K562 (cell line): ENCODE data around the gene OARD1. TPM values are rescaled to one million over a fixed set of nuclear protein-coding genes. Genes with fewer than 3 reads are reported as not detected.

Source experiments
- ATAC-seq: fragments of 200-7000 bp; cut with Tn5 transposase; 3 replicates; pipeline ENCODE4 v1.9.1; 2020; ENCODE audit warnings: moderate library complexity
- BruUV-seq: library from RNA; stranded (reverse); fragments of 400-500 nt; replicated peaks from 2 replicates; lab custom pipeline; 2021; lab: Mats Ljungman, UMichigan
- CTCF ChIA-PET: fragments of 300-600 bp; formaldehyde crosslinking; extraction: SDS; loops from one replicate; lab custom pipeline; 2021; ENCODE audit warnings: low intra/inter-chr PET ratio; lab: Yijun Ruan, JAX
- POLR2A ChIA-PET: fragments of 300-600, 350-650 bp; sonication (Branson Sonifier 250); formaldehyde crosslinking; extraction: SDS; loops from one replicate; lab custom pipeline; 2021; ENCODE audit warnings: antibody characterized with exemption, inconsistent platforms; lab: Yijun Ruan, JAX
- DNase-seq, 4 experiments: peaks; one replicate each; pipeline versions ENCODE4 v3.0.0 to v3.0.0-alpha.2; 2011 to 2018; ENCODE audit warnings: low spot score in 3 of 4, mixed read lengths in 3 of 4; ENCODE audit errors: extremely low read depth in 1 of 4
- FAIRE-seq: peaks from 2 replicates; lab custom pipeline; 2011; peaks lifted over from hg19 to GRCh38; lab: Jason Lieb, UNC
- H2AFZ ChIP-seq: 2 replicates; pipeline ENCODE4 v1.6.0; 2011; ENCODE audit warnings: low read depth, low read length, control low read depth, inconsistent platforms
- H3K27ac ChIP-seq: fragments of 200-600 bp; 3 replicates; pipeline ENCODE4 v1.8.0; 2011; ENCODE audit warnings: low read depth, mild to moderate bottlenecking, control low read depth, inconsistent platforms, low read length, moderate library complexity, mixed read lengths; ENCODE audit errors: extremely low read depth
- H3K27me3 ChIP-seq, 2 experiments: fragments of 300-600 bp in 1 of 2; 2 replicates in 1 of 2; 3 replicates in 1 of 2; pipeline versions ENCODE4 v1.6.0 to v1.8.0; 2011; ENCODE audit warnings: inconsistent platforms in 2 of 2, low read length in 2 of 2, mild to moderate bottlenecking in 1 of 2, mixed read lengths in 1 of 2, moderate library complexity in 1 of 2; ENCODE audit not compliant: control insufficient read depth in 2 of 2, insufficient read depth in 2 of 2
- H3K36me3 ChIP-seq: fragments of 300-600 bp; 3 replicates; pipeline ENCODE4 v1.8.0; 2011; ENCODE audit warnings: mild to moderate bottlenecking, low read length, inconsistent platforms; ENCODE audit not compliant: control insufficient read depth, insufficient read depth
- H3K4me1 ChIP-seq, 2 experiments: fragments of 200-600 bp in 1 of 2; replicated peaks in 1 of 2; 2 replicates in 1 of 2; 3 replicates in 1 of 2; pipeline versions ENCODE4 v1.5.1 to v1.8.0; 2011; ENCODE audit warnings: inconsistent platforms in 2 of 2, low read length in 2 of 2, mild to moderate bottlenecking in 1 of 2, mixed read lengths in 1 of 2, moderate library complexity in 1 of 2; ENCODE audit not compliant: control insufficient read depth in 2 of 2, insufficient read depth in 2 of 2
- H3K4me2 ChIP-seq: 2 replicates; pipeline ENCODE4 v1.6.1; 2011; ENCODE audit warnings: low read length, control low read depth, inconsistent platforms, mixed read lengths; ENCODE audit not compliant: insufficient read depth
- H3K4me3 ChIP-seq: fragments of 200-600 bp; sonication (generic), shearing (Covaris generic); 2 replicates; pipeline ENCODE4 v1.5.1; 2016; ENCODE audit warnings: control low read depth, inconsistent platforms
- H3K79me2 ChIP-seq: fragments of 200-600 bp; 3 replicates; pipeline ENCODE4 v1.8.0; 2011; ENCODE audit warnings: low read length, inconsistent platforms; ENCODE audit not compliant: control insufficient read depth, insufficient read depth
- H3K9ac ChIP-seq, 2 experiments: 2 replicates each; pipeline versions ENCODE4 v1.6.0 to v1.6.1; 2011; ENCODE audit warnings: low read depth in 2 of 2, low read length in 2 of 2, control low read depth in 1 of 2, inconsistent platforms in 1 of 2, mild to moderate bottlenecking in 1 of 2, mixed read lengths in 1 of 2; ENCODE audit not compliant: insufficient read depth in 1 of 2
- H3K9me1 ChIP-seq: one replicate; pipeline ENCODE4 v1.6.0; 2011; ENCODE audit warnings: inconsistent platforms, mild to moderate bottlenecking, low read length, moderate library complexity; ENCODE audit not compliant: control insufficient read depth, insufficient read depth
- H3K9me3 ChIP-seq: replicated peaks from 2 replicates; pipeline ENCODE4 v1.5.1; 2011; ENCODE audit warnings: low read depth, low read length, inconsistent platforms; ENCODE audit not compliant: control insufficient read depth, insufficient read depth
- H4K20me1 ChIP-seq: replicated peaks from 2 replicates; pipeline ENCODE4 v1.6.1; 2011; ENCODE audit warnings: low read length, inconsistent platforms, mixed read lengths; ENCODE audit not compliant: control insufficient read depth, insufficient read depth
- ARID2 ChIP-seq: fragments of 450-650 bp; IDR thresholded peaks from 2 replicates; pipeline ENCODE4 v1.6.1; 2017; ENCODE audit warnings: antibody characterized with exemption, mild to moderate bottlenecking
- FOXK1 ChIP-seq: sonication (generic); formaldehyde crosslinking; IDR thresholded peaks from 2 replicates; pipeline ENCODE4 v1.8.0; 2022; ENCODE audit warnings: missing genetic modification reagents, mild to moderate bottlenecking, borderline replicate concordance
- FOXK2 ChIP-seq, 2 experiments: fragments of 450-650 bp; IDR thresholded peaks in 1 of 2; conservative IDR thresholded peaks in 1 of 2; 2 replicates each; pipeline ENCODE4 v1.6.1; 2016; ENCODE audit warnings: low read depth in 2 of 2, mild to moderate bottlenecking in 1 of 2
- GTF2E2 ChIP-seq: fragments of 200-800 bp; sonication (Bioruptor generic); IDR thresholded peaks from 2 replicates; pipeline ENCODE4 v1.6.1; 2016; ENCODE audit warnings: missing genetic modification characterization, missing compliant biosample characterization
- HDGF ChIP-seq: fragments of 450-650 bp; IDR thresholded peaks from 2 replicates; pipeline ENCODE4 v1.6.1; 2016
- NFXL1 ChIP-seq: fragments of 450-650 bp; formaldehyde crosslinking; IDR thresholded peaks from 2 replicates; pipeline ENCODE4 v1.4.0; 2021; ENCODE audit warnings: mild to moderate bottlenecking
- NR4A1 ChIP-seq, 2 experiments: fragments of 250-450 bp in 1 of 2; fragments of 450-650 bp in 1 of 2; sonication (Bioruptor Pico) in 1 of 2; IDR thresholded peaks; 2 replicates each; pipeline versions ENCODE4 v1.4.0 to v1.6.1; 2016 to 2020; ENCODE audit warnings: mild to moderate bottlenecking in 2 of 2, missing compliant biosample characterization in 1 of 2, missing genetic modification characterization in 1 of 2, moderate library complexity in 1 of 2
- POLR2B ChIP-seq: fragments of 450-650 bp; IDR thresholded peaks from 2 replicates; pipeline ENCODE4 v1.6.1; 2018; ENCODE audit warnings: low read depth; ENCODE audit not compliant: partially characterized antibody
- SIN3B ChIP-seq: fragments of 450-650 bp; IDR thresholded peaks from 2 replicates; pipeline ENCODE4 v1.6.1; 2017; ENCODE audit warnings: low read depth, mild to moderate bottlenecking, moderate library complexity
- YBX1 ChIP-seq: fragments of 450-650 bp; IDR thresholded peaks from 2 replicates; pipeline ENCODE4 v1.7.1; 2016; ENCODE audit warnings: mild to moderate bottlenecking
- ZFP30 ChIP-seq: fragments of 250-450 bp; sonication (Bioruptor Pico); IDR thresholded peaks from 2 replicates; pipeline ENCODE4 v1.8.0; 2022; ENCODE audit warnings: moderate library complexity, mild to moderate bottlenecking, inconsistent platforms, borderline replicate concordance
- ZNF232 ChIP-seq: sonication (generic); formaldehyde crosslinking; IDR thresholded peaks from 2 replicates; pipeline ENCODE4 v1.8.0; 2022; ENCODE audit warnings: mild to moderate bottlenecking, missing genetic modification reagents
- ZNF398 ChIP-seq: fragments of 250-450 bp; sonication (Bioruptor Pico); IDR thresholded peaks from 2 replicates; pipeline ENCODE4 v1.8.0; 2021; ENCODE audit warnings: moderate library complexity, mild to moderate bottlenecking, inconsistent platforms
- WGBS: fragments of 100-300 bp; shearing (Covaris generic); methylation state at CpG from one replicate; pipeline ENCODE4 v1.1.6; 2016; ENCODE audit warnings: low coverage, mixed read lengths; ENCODE audit not compliant: insufficient coverage; ENCODE audit errors: missing lambda C conversion rate; 5-methylcytosine and 5-hydroxymethylcytosine counted together
- in situ Hi-C: fragments of 300-500 bp; cut with MboI; formaldehyde crosslinking; loops from 4 replicates; pipeline ENCODE4 v1.15.0; 2018; ENCODE audit warnings: inconsistent platforms, mixed read lengths
- intact Hi-C: fragments of 100-400 bp; cut with micrococcal nuclease; formaldehyde crosslinking; loops from 2 replicates; pipeline ENCODE4 v1.14.2; 2022
- polyA plus RNA-seq, 8 experiments: library from polyadenylated mRNA; depleted of rRNA in 4 of 8; stranded (reverse) in 5 of 8; unstranded in 3 of 8; fragments of >200 nt; fragmentation: Nextera tagmentation in 2 of 8; fragmentation: Illumina TruSeq in 1 of 8; extraction: Ambion mirVana in 2 of 8; extraction: Trizol in 1 of 8; gene quantifications; 2 replicates each; pipeline versions ENCODE4 v1.2.1 to v1.2.3, GENCODE V29; 2011 to 2014; ENCODE audit warnings: inconsistent platforms in 1 of 8, missing spikeins in 1 of 8
- total RNA-seq, 7 experiments: library from RNA; depleted of rRNA in 6 of 7; stranded (reverse); fragments of >200 nt in 6 of 7; fragmentation: Illumina TruSeq in 2 of 7; extraction: Trizol in 2 of 7; gene quantifications; 2 replicates each; pipeline versions ENCODE4 v1.2.1 to v1.2.3, GENCODE V29; 2011 to 2021; ENCODE audit warnings: low replicate concordance in 1 of 7

Gene OARD1
- total and polyA plus RNA-seq, 9 of the 15 experiments (the other 6 are each of a cell fraction or from before 2014, with no cell fraction given) = 43.4 to 88.3 (median 61.1) TPM

DNA sequence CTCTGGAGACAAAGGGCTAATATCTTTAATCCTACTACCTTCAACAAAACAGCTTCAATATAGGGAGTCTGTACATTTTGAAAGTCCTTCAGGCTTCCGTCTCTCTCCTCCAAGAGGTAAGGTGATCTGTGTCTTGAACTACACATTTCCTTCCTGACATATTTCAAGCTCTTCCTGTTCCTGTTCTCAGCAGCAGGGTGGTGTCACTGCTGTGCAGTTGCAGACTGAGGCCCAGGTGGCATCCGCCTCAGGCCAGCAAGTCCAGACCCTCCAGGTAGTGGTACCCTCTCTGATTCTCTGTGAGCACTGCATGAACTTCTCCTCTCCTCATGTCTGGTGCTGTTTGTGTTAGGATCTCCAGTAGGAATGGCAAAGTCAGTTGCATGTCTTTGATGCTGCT lies 8.5 kb upstream of the OARD1 start:
- TF ChIP-seq ZFP30 (CRISPR knock-in tag) = no peak
- no peak for TF ChIP-seq FOXK1 (CRISPR knock-in tag)
- no peak for TF ChIP-seq POLR2B
- no peak for TF ChIP-seq YBX1
- intact Hi-C loops = no loop called here
- no peak overlapping the region for H3K4me3 ChIP-seq
- H3K9me3 ChIP-seq = no peaks in the 10 kb centered on the region
- 89% methylated on average over 2 of the region's 2 CpGs for WGBS
- FAIRE-seq = no peak
- H3K36me3 ChIP-seq = peaks cover 65% of the 10 kb centered on the region
- H3K27ac ChIP-seq = no peak overlapping the region
- H3K4me2 ChIP-seq = no peak overlapping the region
- ChIA-PET POLR2A (no interaction called here), CTCF (no interaction called here)
- no peak overlapping the region for H3K9ac ChIP-seq
- H3K27me3 ChIP-seq = no peaks in the 10 kb centered on the region
- BruUV-seq = no TSS peak
- DNase-seq = no peak
- in situ Hi-C loops = no loop called here
- no peak overlapping the region for H2AFZ ChIP-seq
- H3K4me1 ChIP-seq = peaks cover 0 to 5% of the 10 kb centered on the region in 2 experiments; a peak in 3 of 5 replicates
- H4K20me1 ChIP-seq = no peaks in the 10 kb centered on the region
- no peaks in the 10 kb centered on the region for H3K9me1 ChIP-seq
- H3K79me2 ChIP-seq = peaks cover 39% of the 10 kb centered on the region
- no peak for ATAC-seq

DNA sequence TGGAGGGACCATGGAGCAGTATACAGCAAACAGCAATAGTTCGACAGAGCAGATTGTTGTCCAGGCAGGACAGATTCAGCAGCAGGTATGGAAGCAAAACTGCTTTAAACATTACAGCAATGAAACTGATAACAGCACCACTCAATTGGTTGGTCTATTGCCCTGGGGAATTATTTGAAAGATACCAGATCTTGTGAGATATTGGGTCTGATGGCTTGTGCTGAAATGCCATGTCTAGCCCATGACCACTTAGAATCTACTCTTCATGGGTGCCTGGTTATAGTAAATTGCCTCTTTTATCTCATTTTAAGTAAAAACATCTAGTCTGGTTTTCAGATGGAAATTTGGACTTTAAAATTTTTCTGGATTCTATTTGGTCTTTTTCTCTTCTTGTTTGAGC lies 6.9 kb upstream of the OARD1 start:
- no peak overlapping the region for H2AFZ ChIP-seq
- CTCF ChIA-PET = no interaction called here
- no peaks in the 10 kb centered on the region for H4K20me1 ChIP-seq
- no peaks in the 10 kb centered on the region for H3K27me3 ChIP-seq
- H3K4me2 ChIP-seq = no peak overlapping the region
- FAIRE-seq (no peak), DNase-seq (no peak), ATAC-seq (no peak)
- no peaks in the 10 kb centered on the region for H3K9me3 ChIP-seq
- peaks cover 58% of the 10 kb centered on the region for H3K36me3 ChIP-seq
- 100% methylated on average over 1 of the region's 1 CpG for WGBS
- H3K79me2 ChIP-seq = peaks cover 55% of the 10 kb centered on the region
- H3K9ac ChIP-seq = no peak overlapping the region
- no peak overlapping the region for H3K4me3 ChIP-seq
- intact Hi-C loops (no loop called here), in situ Hi-C loops (no loop called here)
- POLR2A ChIA-PET = no interaction called here
- H3K4me1 ChIP-seq = peaks cover 0 to 16% of the 10 kb centered on the region in 2 experiments; a peak in 4 of 5 replicates
- no peaks in the 10 kb centered on the region for H3K9me1 ChIP-seq
- no TSS peak for BruUV-seq
- TF ChIP-seq ARID2 (no peak), GTF2E2 (tag) (no peak), NFXL1 (no peak), ZNF398 (CRISPR knock-in tag) (no peak), SIN3B (no peak), HDGF (no peak), NR4A1 (CRISPR knock-in tag; IDR thresholded peaks at IDR 0.05) (no peak), NR4A1 (tag; IDR thresholded peaks at IDR 0.05) (no peak), FOXK2 (conservative IDR thresholded peaks at IDR 0.05 in 1 of 2, IDR thresholded peaks at IDR 0.05 in 1 of 2; ENCODE audit: low read depth in 2 of 2) (no peak), ZNF232 (CRISPR knock-in tag) (no peak)
- no peak overlapping the region for H3K27ac ChIP-seq
